ENCODE measurements around the gene SPG7. TPM values are rescaled to one million over a fixed set of nuclear protein-coding genes. Genes with fewer than 3 reads are reported as not detected.

Gene SPG7
- total RNA-seq, 1 donor from 2014 or later, result 166 TPM

DNA sequence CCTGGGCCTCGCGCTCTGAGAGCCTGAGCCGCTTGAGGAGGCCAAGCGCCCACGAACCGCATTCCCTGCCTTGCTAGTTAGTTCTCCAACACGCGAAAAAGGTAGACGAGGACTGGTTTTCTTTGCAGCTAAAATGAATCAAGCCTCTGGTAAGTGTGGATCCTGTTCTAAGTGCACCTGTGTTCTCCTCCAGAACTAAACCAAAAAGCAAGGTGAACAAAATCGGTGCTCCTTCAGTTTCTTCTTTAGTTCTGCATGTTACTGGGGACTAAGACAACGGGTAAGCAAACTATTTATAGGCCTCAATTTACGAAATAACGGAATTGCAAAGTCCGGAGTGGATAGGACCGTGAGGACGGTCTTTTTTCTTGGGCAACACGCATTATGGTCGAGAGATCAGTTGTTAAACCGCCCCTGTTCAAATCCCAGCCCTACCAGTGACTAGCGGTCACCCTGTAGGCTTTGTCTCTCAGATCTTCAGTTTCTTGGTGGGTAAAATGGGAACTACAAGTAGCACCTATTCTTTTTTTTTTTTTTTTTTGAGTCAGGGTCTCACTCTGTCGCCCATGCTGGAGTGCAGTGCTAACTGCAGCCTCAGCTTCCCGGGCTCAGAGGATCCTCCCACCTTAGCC is 16.8 kb upstream of the SPG7 start:
- Mint-ChIP-seq H3K4me3 (ENCODE audit: unreplicated experiment) (peak overlapping the region; percentile 88), H3K27ac (ENCODE audit: unreplicated experiment) (peak overlapping the region; percentile 88), H3K27me3 (ENCODE audit: unreplicated experiment) (peaks cover 18% of the 10 kb centered on the region), H3K36me3 (ENCODE audit: unreplicated experiment) (no peaks in the 10 kb centered on the region), H3K9me3 (ENCODE audit: unreplicated experiment) (peaks cover 22% of the 10 kb centered on the region), H3K4me1 (ENCODE audit: low read depth, unreplicated experiment) (peaks cover 36% of the 10 kb centered on the region)
- TF ChIP-seq, protein P1, sequence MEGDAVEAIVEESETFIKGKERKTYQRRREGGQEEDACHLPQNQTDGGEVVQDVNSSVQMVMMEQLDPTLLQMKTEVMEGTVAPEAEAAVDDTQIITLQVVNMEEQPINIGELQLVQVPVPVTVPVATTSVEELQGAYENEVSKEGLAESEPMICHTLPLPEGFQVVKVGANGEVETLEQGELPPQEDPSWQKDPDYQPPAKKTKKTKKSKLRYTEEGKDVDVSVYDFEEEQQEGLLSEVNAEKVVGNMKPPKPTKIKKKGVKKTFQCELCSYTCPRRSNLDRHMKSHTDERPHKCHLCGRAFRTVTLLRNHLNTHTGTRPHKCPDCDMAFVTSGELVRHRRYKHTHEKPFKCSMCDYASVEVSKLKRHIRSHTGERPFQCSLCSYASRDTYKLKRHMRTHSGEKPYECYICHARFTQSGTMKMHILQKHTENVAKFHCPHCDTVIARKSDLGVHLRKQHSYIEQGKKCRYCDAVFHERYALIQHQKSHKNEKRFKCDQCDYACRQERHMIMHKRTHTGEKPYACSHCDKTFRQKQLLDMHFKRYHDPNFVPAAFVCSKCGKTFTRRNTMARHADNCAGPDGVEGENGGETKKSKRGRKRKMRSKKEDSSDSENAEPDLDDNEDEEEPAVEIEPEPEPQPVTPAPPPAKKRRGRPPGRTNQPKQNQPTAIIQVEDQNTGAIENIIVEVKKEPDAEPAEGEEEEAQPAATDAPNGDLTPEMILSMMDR (IDR thresholded peaks at IDR 0.05; ENCODE audit: partially characterized antibody, unreplicated experiment), result peak; percentile 52
- DNase-seq, result no peak

DNA sequence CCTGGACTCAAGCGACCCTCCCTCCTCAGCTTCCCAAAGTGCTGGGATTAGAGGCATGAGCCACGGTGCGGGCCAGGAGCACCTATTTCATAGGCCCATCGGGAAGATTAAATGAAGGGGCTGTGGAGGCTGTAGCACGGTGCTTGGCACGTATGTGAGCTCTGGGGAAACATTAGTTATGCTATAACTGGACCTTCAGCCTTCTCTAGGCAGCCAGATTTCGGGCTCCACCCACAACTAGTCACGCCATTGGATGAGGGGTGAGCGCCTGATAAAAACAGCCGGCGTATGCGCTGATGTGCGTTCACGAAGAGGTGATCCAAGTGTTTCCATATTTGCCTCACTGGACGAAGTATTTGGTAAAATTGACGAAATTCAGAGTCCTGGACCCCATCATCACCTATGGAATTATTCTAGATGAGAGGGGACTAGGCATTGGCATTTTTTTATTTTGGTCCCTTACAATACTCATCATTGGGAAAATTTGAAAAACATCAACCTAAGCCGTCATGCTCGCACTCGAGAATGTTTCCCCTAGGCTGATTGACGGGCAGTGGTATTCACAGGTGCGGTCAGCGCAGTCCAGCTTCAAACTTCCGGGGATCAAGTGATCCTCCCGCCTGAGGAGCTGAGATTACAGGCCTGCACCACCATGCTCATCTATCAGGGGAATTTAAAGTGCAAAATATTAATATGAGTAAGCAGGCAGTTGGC is 16.1 kb upstream of the SPG7 start:
- Mint-ChIP-seq H3K4me1 (ENCODE audit: low read depth, unreplicated experiment) (peaks cover 31% of the 10 kb centered on the region), H3K9me3 (ENCODE audit: unreplicated experiment) (peaks cover 21% of the 10 kb centered on the region), H3K36me3 (ENCODE audit: unreplicated experiment) (no peaks in the 10 kb centered on the region), H3K27me3 (ENCODE audit: unreplicated experiment) (peaks cover 16% of the 10 kb centered on the region), H3K27ac (ENCODE audit: unreplicated experiment) (peak overlapping the region; percentile 57), H3K4me3 (ENCODE audit: unreplicated experiment) (peak overlapping the region; percentile 88)
- DNase-seq, result no peak
- TF ChIP-seq, protein P1 (IDR thresholded peaks at IDR 0.05; ENCODE audit: partially characterized antibody, unreplicated experiment), result no peak

DNA sequence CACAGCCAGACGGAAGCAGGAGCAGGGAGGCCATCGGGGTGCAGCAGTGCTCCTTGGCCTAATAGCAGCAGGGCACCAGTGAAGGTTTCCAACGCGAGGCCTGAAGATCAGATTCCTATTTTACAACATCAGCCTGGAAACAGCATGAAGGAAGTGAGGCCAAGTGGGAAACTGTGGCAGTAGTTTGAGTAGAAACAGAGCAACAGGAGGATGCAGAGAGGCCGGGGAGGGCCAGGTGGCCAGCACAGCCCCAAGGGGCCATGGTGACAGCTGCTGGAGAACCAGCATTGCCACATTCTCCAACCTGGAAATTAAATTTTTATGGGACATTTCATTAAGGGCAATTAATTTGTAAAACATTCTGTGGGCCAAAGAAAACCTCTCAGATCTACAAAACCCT is 14.4 kb upstream of the SPG7 start:
- peak; percentile 42 for DNase-seq
- Mint-ChIP-seq H3K36me3 (ENCODE audit: unreplicated experiment) (no peaks in the 10 kb centered on the region), H3K27ac (ENCODE audit: unreplicated experiment) (peak overlapping the region; percentile 28), H3K4me1 (ENCODE audit: low read depth, unreplicated experiment) (peaks cover 24% of the 10 kb centered on the region), H3K4me3 (ENCODE audit: unreplicated experiment) (peak overlapping the region; percentile 51), H3K27me3 (ENCODE audit: unreplicated experiment) (peaks cover 16% of the 10 kb centered on the region), H3K9me3 (ENCODE audit: unreplicated experiment) (peaks cover 18% of the 10 kb centered on the region)
- TF ChIP-seq, protein P1 (IDR thresholded peaks at IDR 0.05; ENCODE audit: partially characterized antibody, unreplicated experiment), result no peak

DNA sequence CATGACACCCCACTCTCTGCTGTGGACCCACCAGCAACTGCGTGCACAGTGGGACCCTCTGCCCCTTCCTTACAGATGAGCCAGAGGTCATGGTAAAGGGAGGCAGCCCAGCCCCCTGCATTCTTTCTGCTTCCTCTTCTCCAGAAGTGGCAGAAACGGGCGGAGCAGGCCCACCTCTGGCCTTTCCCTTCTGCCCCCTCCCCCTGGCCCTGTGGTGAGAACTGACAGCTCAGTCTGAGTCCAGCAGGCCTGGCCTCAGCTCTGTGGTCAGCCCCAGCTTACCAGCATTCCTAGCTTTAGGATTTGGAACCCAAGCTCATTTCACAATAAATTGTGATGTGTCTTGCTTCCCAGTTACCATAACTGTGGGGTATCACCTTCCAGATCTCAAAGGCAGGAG is 13.1 kb upstream of the SPG7 start:
- Mint-ChIP-seq H3K4me3 (ENCODE audit: unreplicated experiment) (no peak overlapping the region), H3K9me3 (ENCODE audit: unreplicated experiment) (peaks cover 13% of the 10 kb centered on the region), H3K27me3 (ENCODE audit: unreplicated experiment) (peaks cover 10% of the 10 kb centered on the region), H3K27ac (ENCODE audit: unreplicated experiment) (no peak overlapping the region), H3K4me1 (ENCODE audit: low read depth, unreplicated experiment) (peaks cover 24% of the 10 kb centered on the region), H3K36me3 (ENCODE audit: unreplicated experiment) (no peaks in the 10 kb centered on the region)
- TF ChIP-seq, protein P1 (IDR thresholded peaks at IDR 0.05; ENCODE audit: partially characterized antibody, unreplicated experiment), result no peak
- no peak for DNase-seq

DNA sequence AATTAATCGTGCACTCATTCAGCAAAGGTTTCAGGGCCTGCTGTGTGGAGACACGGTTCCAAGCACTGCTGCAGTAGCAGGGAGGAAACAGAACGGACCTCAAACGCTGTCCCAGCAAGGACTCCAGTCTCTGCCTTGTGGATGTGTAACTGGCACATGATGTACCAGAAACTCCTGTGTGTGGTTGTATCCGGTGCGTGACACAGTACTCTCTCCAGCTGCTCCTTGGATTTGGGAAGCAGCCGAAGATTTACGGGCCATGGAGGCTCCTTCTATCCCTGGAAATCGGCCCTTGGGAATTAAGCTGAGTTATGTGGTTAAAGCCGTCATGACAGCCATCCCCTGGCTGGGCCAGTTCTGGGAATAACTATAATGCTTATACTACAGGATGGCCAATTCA is 9.4 kb upstream of the SPG7 start:
- no peak overlapping the region for H3K27ac Mint-ChIP-seq (ENCODE audit: unreplicated experiment)
- peaks cover 9% of the 10 kb centered on the region for H3K4me1 Mint-ChIP-seq (ENCODE audit: low read depth, unreplicated experiment)
- DNase-seq, result no peak
- H3K9me3 Mint-ChIP-seq (ENCODE audit: unreplicated experiment), result peaks cover 3% of the 10 kb centered on the region
- no peaks in the 10 kb centered on the region for H3K36me3 Mint-ChIP-seq (ENCODE audit: unreplicated experiment)
- TF ChIP-seq, protein P1 (IDR thresholded peaks at IDR 0.05; ENCODE audit: partially characterized antibody, unreplicated experiment), result no peak
- H3K4me3 Mint-ChIP-seq (ENCODE audit: unreplicated experiment), result no peak overlapping the region
- H3K27me3 Mint-ChIP-seq (ENCODE audit: unreplicated experiment), result peaks cover 4% of the 10 kb centered on the region
